GM19025 (cell line): ENCODE measurements around the gene THAP7.

Source experiments
- ATAC-seq: cut with Tn5 transposase; IDR thresholded peaks from one replicate; pipeline ENCODE4 v1.9.1; 2021; ENCODE audit warnings: mild to moderate bottlenecking, low read depth, moderate library complexity; ENCODE audit not compliant: unreplicated experiment

The THAP7 gene

DNA sequence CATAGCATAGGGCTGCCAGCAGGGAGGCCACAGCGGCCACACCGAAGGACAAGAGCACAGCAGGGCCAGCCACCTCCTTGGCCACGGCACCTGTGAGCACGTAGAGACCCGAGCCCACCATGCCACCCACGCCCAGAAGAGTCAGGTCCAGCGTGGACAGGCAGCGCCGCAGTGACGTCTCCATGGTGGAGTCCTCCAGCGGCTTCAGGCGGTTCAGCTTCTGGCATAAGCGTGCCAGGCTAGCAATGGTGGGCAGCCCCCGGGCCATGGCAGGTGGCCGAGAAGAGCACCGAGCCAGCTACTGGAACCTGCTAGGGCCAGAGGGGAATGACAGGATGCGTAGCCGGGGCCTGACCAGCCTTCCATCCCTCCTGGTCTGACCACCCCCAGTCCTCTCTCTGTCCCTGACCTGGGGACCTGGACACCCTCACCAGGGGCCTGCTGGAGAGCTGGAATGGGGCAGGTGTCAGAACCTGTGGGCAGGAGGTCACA is 29.7 kb upstream of the THAP7 start:
- no peak for ATAC-seq

DNA sequence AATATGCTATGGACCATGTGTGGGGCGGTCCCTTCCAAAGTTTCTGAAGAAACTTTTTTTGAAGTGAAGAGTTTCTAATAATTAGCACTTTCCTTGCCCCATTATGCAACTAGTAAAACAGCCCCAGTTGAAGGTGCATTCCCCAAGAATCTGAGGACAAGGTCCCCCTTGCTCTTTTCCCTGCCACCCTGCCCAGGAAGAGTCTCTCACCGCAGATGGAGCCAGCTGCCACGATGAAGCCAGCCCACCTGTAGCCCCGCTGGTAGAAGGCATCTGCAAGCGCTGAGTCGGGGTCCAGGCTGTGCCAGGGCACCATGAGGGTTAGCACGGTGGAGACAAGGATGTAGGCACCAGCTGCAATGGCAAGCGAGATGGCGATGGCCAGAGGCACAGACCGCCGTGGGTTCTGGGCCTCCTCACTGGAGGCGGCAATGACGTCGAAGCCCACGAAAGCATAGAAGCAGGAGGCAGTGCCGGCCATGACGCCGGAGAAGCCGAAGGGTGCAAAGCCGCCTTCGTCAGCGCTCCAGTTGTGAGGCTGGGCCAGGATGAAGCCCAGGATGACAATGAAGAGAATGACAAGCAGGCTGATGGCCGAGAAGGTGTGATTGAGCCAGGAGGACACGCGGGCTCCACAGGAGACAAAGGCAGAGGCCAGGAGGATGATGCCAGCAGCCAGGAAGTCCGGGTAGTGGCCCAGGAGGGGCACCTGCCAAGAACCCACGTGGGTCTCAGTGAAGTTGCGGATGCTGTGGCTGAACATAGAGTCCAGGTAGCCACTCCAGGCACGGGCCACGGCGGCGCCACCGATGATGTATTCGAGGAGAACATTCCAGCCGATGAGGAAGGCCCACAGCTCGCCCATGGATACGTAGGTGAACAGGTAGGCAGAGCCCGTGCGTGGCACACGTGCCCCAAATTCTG is 29.0 kb upstream of the THAP7 start:
- ATAC-seq: no peak

DNA sequence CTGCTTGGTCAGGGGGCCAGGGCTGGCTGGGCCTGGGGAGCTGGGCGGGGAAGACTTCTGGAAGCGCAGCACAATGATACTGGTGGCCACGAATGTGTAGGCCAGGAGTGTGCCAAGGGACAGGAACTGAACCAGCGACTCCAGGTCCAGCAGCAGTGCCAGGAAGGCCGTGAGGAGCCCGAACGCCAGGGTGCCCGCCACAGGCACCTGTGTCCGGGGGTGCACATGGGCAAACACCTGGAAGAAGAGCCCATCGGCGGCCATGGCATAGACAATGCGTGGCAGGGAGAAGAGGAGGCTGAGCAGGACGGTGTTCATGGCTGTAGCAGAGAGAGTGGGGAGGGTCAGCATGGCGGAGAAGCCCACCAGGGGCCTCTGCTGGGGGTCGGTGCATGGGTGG is 28.1 kb upstream of the THAP7 start:
- ATAC-seq: no peak

DNA sequence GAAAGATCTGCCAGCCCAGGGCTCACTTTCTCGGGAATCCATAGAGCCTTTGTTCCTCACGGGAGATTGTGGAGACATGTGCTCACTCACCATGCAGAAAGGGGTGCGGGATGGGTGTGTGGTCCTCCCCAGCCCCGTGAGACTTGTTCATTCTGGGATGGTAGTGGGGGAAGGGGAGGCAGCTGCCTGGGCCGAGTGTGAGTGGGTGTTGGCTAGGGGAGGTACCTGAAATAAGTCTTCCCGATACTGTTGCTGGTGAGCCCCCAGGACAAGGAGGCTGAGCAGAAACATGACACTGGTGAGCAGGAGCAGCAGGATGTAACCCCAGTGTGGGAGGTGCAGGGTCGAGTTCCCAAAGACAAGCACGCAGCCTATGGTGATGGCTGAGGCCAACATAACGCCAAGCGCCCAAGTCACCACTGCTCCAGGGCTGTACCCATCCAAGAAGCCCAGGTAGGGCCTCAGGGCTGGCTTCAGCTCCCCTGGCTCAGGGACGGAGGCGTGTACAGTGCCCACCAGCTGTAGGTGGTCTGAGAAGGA is 27.6 kb upstream of the THAP7 start:
- ATAC-seq: no peak

DNA sequence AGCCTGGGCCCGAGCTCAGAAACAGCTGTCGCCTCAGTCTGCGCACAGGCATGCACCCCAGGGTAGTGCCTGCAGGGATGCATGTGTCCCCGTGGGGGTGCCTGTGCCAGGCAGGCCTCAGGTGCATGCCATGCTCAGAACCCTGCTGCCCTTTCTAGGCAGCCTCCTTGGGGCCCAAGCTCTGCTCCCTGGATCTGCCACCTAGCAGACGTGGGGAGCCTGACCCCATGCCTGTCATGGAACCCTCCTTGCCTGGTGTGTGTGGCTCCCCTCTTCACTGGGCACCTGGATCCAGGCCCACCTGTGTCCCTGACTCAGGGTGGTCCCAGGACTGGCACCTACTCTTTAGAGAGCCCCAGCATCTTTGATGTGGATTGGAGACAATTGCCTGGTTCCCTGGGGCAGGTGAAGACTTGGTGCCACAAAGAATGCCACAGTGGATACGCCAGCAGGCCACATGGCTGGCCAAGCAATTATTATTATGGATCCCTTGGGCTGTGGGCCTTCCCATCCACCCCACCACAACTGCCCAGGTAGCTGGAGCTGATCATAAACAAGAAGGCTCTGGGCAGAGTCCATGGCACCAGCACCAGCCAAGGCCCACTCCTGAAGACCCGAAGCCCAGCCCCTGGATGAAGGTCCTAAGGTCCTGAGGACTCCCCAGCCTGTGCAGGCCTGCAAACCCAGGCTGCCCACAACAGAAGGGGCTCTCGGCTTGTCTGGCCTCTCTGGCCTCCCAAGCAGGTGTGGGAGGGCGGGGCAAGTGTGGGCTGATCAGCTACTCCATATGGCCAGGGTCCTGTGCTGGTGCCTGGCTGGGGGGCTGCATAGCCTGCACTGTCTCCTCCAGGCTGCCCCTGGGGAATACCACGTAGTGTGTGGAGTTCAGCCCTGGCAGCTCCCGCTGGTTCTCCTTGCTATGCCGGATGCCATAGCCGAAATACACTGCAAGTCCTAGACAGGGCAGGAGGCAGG is 26.6 kb upstream of the THAP7 start:
- ATAC-seq: no peak

DNA sequence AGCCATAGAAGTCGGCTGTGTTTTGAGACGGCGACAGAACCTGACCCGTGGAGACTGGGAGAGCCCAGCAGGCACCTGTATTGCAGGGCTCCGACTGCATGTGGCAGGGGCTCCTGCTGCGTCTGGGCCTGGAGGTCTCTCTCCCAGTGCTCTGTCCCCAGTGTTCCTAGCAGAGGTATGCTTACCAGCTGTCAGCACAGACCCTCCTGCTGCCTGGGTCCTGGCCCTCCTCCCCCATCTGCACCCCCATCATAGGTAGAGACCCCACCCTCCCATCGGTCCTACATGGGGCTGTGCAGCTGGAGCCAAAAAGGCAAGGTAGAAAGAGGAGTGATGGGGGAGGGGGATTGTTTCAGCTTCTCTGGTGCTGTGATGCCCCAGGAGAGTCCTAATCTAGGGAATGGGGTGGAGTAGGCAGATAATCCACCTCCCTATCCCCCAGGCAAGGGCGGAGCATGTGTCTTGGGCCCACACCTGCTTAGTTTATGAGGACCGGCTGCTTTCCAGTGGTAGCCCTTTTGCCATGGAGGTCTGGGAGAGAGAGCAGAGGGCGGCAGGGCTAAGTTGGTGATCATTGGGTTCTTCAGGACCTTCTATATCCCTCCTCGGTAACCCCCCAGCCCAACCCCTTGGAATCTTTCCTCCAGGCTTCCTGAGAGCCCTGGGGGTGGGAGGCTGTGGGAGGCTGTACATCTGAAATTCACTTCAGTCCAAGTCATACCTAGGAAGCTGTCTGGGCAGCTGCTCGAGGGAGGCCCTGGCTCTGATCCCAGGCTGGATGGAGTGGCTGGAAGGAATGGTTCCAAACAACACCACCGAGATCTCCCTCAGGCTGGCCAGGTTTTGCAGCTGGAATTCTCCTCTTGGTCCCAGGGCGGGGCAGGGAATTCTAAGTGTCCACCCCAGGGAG is 25.1 kb upstream of the THAP7 start:
- no peak for ATAC-seq

DNA sequence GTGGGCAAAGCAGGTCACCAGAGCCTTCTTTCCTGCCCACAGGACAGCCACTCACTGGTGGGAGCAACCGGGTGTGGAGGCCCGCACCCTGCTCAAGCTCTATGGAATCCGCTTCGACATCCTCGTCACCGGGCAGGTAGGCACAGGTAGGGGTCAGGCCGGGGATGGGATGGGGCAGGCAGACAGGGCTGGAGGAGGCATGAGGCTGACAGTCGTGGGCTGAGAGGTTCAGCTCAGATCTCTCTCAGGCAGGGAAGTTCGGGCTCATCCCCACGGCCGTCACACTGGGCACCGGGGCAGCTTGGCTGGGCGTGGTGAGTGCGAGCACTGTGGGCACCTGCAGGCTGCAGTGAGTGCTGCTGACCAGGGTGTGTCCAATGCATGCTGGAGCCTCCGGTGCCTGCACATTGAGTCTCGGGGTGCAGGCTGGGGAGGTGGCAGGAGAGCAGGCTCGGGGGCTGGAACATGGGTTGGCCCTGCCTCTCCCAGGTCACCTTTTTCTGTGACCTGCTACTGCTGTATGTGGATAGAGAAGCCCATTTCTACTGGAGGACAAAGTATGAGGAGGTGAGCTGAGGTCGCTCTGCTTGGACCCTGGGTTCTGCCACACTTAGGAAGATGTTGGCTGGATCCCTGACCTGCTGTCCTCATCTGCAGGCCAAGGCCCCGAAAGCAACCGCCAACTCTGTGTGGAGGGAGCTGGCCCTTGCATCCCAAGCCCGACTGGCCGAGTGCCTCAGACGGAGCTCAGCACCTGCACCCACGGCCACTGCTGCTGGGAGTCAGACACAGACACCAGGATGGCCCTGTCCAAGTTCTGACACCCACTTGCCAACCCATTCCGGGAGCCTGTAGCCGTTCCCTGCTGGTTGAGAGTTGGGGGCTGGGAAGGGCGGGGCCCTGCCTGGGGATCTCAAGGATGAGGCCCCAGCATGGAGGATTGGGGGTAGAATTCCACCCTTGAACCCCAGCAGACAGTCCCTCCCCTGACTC is 24.1 kb upstream of the THAP7 start:
- ATAC-seq: no peak

DNA sequence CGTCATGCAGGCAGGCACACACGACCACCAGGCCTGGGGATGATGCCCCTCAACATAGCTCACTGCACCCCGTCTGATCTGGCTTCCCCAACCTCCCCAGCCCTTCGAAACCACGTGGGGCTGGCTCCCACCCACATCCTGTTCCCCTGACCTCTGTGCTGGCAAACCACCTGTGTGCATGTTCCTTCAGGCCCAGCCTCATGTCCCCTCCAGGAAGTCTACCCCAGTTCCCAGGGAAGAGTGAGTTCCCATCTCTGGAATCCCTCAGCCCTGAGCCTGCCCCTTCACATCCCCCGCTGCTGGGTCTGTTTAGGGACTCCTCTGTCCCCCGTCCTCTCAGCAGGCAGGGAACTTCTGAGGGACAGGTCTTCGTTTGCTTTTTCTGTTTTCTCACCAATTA is 23.3 kb upstream of the THAP7 start:
- ATAC-seq: no peak

DNA sequence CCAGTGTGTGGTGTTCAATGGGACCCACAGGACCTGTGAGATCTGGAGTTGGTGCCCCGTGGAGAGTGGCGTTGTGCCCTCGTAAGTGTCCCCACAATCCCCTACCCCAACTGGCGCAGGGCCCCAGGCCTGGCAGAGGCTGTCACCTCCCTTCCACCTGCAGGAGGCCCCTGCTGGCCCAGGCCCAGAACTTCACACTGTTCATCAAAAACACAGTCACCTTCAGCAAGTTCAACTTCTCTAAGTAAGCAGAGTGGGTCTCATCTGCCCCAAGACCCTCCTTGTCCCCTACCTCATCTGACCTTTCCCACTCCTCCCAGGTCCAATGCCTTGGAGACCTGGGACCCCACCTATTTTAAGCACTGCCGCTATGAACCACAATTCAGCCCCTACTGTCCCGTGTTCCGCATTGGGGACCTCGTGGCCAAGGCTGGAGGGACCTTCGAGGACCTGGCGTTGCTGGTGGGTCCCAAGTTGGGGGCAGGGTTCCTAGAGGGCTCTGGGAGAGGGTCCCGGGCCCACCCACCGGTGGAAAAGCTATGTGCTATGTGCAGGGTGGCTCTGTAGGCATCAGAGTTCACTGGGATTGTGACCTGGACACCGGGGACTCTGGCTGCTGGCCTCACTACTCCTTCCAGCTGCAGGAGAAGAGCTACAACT is 21.2 kb upstream of the THAP7 start:
- no peak for ATAC-seq

DNA sequence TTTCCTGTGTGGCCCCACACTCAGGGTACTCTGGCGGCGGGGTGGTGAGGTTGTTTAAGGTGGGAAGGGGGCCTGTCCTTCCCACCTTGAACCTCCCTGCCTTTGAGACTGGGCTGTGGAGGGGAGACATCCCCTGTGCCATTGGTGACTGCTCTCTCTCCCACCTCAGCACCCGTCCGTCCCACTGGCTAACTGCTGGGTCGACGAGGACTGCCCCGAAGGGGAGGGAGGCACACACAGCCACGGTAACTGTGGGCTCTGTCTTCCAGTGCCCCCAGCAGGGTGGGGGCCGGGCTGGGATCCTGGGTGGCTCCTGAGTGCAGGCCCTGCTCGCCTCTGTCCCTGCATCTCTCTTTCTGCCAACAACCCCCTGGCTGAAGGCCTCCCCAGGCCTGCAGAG is 20.6 kb upstream of the THAP7 start:
- no peak for ATAC-seq

DNA sequence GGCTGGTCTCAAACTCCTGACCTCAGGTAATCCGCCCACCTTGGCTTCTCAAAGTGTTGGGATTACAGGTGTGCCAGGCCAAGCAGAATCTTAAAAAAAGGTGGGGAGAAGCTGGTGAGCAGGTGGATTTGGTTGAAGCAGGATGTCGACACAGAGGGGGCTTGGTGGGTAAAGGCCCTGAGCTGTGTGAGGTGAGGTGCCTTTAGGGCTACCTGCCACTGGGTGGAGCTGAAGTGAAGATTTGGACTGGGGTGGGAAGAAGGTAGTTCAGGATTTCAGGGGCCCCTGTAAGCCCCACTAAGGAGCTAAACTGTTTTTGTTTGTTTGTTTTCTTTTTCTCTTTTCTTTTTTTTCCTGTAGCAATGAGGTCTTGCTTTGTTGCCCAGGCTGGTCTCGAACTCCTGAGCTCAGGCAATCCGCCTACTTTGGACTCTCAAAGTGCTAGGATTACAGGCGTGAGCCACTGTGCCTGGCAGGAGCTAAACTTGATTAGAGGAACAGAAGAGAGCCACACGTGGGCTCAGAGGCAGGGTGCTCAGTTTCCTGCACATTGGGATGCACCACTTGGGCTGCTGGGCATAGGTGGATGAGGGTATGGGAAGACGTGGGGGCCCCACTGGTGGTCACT is 19.0 kb upstream of the THAP7 start:
- no peak for ATAC-seq

DNA sequence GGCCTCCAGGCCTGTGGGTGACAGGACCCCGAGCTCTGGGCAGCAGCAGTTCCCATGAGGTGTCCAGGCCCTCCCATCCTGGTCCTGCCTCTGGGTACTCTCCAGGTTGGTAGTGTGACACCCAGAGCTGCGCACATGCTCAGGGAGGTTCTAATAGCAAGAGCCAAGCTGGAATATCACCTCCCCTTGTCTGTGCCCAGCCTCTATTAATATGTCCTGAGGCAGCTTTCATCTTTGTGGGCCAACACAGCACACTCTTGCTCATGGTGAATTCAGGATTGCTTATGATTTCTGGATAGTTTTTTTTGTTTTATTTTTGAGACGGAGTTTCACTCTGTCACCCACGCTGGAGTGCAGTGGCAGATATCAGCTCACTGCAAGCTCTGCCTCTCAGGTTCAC is 16.4 kb upstream of the THAP7 start:
- ATAC-seq: no peak

DNA sequence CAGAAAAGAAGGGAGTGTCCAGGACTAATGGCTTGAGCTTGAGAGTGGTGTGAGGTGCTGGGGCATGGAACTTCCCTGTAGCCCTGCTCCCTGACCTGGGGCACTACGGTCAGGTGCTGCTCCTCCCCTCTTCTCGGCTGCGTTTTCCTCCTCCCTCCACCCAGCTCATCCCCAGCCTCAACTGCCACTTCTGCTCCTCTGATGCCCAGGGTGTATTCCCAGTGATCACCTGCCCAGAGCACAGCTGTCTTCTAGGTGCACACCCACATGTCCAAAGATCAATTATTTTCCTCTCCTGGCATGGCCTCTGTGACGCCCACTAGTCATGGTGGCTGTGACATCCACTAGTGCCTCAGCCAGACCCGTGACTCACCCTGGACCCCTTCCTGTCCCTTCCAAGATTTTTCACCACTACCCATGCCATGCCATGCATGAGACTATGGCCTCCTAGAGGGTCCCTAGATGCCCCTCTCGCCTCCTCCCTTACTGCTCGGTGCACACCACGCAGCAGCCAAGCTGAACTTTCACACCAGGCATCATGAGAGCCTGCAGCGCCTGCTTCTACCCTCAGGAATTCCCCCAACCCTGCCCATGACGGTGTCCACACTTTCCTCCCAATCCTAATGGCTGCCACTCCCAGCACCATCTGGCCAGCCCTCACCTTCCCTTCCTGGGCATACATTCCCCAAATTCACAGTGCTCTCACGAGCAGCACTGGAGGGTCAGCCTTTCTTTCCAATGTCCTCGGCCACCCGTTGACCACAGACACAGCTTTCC is 14.9 kb upstream of the THAP7 start:
- no peak for ATAC-seq

DNA sequence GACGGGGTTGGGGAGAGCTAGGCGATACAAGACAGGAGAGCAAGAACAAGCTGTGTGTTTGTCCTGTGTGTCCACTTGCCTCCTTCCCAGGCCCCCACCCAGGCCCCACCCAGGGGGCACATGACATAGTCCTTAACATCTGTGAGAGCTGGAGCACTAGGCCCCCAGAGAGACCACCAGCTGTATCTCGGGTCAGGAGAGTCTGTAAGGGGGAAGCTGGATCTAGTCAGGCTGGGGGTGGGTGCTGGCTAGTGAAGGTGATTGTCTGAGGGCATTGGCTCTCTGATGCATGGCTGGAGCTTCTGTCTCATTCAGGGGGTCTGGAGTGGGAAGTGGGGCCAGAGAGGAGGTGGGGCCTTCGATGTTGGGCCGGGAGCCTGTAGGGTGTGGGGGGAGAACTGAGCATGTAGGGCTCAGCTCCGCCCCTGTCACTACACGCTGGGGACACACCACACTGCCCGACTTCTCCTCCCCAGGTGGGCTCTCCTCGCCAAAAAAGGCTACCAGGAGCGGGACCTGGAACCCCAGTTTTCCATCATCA is 13.6 kb upstream of the THAP7 start:
- no peak for ATAC-seq

DNA sequence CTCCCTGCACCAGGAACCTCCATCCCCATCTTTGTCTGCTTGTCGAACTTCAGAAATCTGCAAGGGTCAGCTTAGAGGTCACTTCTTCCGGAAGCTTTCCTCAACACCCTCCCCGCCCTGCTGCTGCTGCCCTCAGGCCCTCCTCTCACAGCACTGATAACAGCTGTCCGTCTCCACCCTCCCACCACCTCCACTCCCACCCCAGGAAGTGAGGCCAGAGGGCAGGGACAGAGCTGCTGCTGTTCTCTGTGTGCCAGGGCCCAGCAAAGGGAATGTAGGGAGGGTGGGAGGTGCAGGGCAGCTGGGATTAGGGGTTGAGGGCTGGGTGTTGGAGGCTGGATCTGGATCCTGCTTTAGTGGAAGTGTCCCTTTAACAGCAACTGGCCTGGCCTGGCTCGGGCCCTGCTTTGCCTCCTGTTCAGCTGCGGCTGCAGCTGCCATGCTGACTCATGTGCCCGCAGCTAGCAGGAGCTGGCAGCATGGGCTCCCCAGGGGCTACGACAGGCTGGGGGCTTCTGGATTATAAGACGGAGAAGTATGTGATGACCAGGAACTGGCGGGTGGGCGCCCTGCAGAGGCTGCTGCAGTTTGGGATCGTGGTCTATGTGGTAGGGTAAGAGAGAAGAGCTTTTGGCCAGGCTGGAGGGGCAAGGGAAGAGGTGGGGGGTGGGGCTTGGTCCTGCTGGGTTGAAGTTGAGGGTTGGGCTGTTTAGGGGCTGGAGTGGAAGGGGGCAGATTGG is 13.0 kb upstream of the THAP7 start, which contains the start of gene P2RX6:
Gene P2RX6 (plus strand): TSS at position 440 of the 740 bp plus-strand sequence. CDS start 10 bp downstream, at position 450.
- ATAC-seq: no peak

DNA sequence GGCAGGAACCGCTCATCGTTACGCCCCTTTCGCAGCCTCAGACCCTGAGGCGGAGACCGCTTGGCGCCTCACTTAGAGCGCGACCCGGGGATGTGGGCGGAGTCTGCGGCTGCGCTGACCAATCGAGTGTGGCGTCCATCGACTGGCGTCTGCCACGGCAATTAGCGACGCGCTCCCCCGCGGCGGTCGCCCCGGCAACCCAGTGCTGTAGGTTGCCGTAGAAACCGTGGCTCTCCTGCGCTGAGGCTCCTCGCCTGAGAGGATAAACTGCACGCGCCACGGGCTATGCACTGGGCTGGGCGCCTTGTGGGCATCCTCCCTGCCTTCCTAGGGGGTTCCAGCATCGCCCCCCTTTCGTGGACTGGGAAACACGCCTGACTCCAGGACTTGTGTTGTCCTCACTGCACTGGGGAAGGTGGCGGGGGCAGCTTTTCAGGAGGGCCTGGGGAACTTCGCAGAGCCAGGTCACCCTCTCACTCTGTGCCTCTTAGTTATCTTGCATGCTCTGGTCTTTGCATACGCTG is 12.3 kb upstream of the THAP7 start:
- ATAC-seq: peak; percentile 88
